WTC11 (cell line): ENCODE results near the gene RASD1. TPM values are rescaled to one million over a fixed set of nuclear protein-coding genes. Genes with fewer than 3 reads are reported as not detected.

ENCODE experiments used
- ATAC-seq: fragments of 200-7000 bp; cut with Tn5 transposase; 2 replicates; pipeline ENCODE4 v1.10.0; 2021; ENCODE audit warnings: mild to moderate bottlenecking, moderate library complexity
- Bru-seq: library from RNA; stranded (reverse); fragments of 400-500 nt; gene quantifications from one replicate; lab custom pipeline; 2021; lab: Mats Ljungman, UMichigan
- CTCF ChIA-PET: fragments of 300-600 bp; sonication (Branson Sonifier 250); formaldehyde crosslinking; loops from one replicate; lab custom pipeline; 2021; ENCODE audit warnings: antibody characterized with exemption; lab: Charles Lee
- POLR2A ChIA-PET: fragments of 350-600 bp; sonication (Branson Sonifier 250); formaldehyde crosslinking; loops from one replicate; lab custom pipeline; 2021; ENCODE audit warnings: antibody characterized with exemption; lab: Charles Lee
- DNase-seq: peaks from one replicate; pipeline ENCODE4 v3.0.0; 2021; ENCODE audit warnings: low spot score
- H3K27ac Mint-ChIP-seq: 2 replicates; pipeline ENCODE4 v1.8.0; 2021; ENCODE audit warnings: mixed read lengths
- H3K27me3 Mint-ChIP-seq: 2 replicates; pipeline ENCODE4 v1.8.0; 2021; ENCODE audit warnings: low read depth, mild to moderate bottlenecking, moderate library complexity, mixed read lengths
- H3K36me3 Mint-ChIP-seq: 2 replicates; pipeline ENCODE4 v1.8.0; 2021; ENCODE audit warnings: mixed read lengths
- H3K4me1 Mint-ChIP-seq: 2 replicates; pipeline ENCODE4 v1.8.0; 2022; ENCODE audit warnings: mixed read lengths
- H3K4me3 Mint-ChIP-seq: 2 replicates; pipeline ENCODE4 v1.8.0; 2021; ENCODE audit warnings: mild to moderate bottlenecking, moderate library complexity, mixed read lengths
- H3K9me3 Mint-ChIP-seq: 2 replicates; pipeline ENCODE4 v1.8.0; 2021; ENCODE audit warnings: mixed read lengths
- AR ChIP-seq: fragments of 250-450 bp; sonication (Bioruptor Pico); IDR thresholded peaks from 2 replicates; pipeline ENCODE4 v1.9.0; 2021; ENCODE audit warnings: mild to moderate bottlenecking
- ATF2 ChIP-seq: sonication (generic); formaldehyde crosslinking; IDR thresholded peaks from 2 replicates; pipeline ENCODE4 v1.8.1; 2022; ENCODE audit warnings: low read depth, missing genetic modification reagents, borderline replicate concordance
- ATF6 ChIP-seq: sonication (generic); formaldehyde crosslinking; IDR thresholded peaks from 2 replicates; pipeline ENCODE4 v1.8.1; 2023; ENCODE audit warnings: mild to moderate bottlenecking, missing genetic modification reagents
- E2F1 ChIP-seq: sonication (generic); formaldehyde crosslinking; IDR thresholded peaks from 2 replicates; pipeline ENCODE4 v1.8.0; 2022; ENCODE audit warnings: mild to moderate bottlenecking, missing genetic modification reagents
- ELF4 ChIP-seq: sonication (generic); formaldehyde crosslinking; IDR thresholded peaks from 2 replicates; pipeline ENCODE4 v1.8.1; 2022; ENCODE audit warnings: low read depth, mild to moderate bottlenecking, moderate library complexity, missing genetic modification reagents
- ERG ChIP-seq: fragments of 250-450 bp; sonication (Bioruptor Pico); IDR thresholded peaks from 2 replicates; pipeline ENCODE4 v1.8.0; 2021; ENCODE audit warnings: mild to moderate bottlenecking
- ESRRA ChIP-seq: sonication (generic); formaldehyde crosslinking; IDR thresholded peaks from 2 replicates; pipeline ENCODE4 v1.8.1; 2022; ENCODE audit warnings: mild to moderate bottlenecking, missing genetic modification reagents, borderline replicate concordance
- FOXP4 ChIP-seq: sonication (generic); formaldehyde crosslinking; IDR thresholded peaks from 2 replicates; pipeline ENCODE4 v1.8.0; 2022; ENCODE audit warnings: mild to moderate bottlenecking, missing genetic modification reagents
- HMGXB4 ChIP-seq: sonication (generic); formaldehyde crosslinking; IDR thresholded peaks from 2 replicates; pipeline ENCODE4 v1.8.1; 2023; ENCODE audit warnings: mild to moderate bottlenecking, moderate library complexity, missing genetic modification reagents
- NFE2L1 ChIP-seq: sonication (generic); formaldehyde crosslinking; IDR thresholded peaks from 2 replicates; pipeline ENCODE4 v1.8.1; 2023; ENCODE audit warnings: missing genetic modification reagents
- NR2C2 ChIP-seq: sonication (generic); formaldehyde crosslinking; IDR thresholded peaks from 2 replicates; pipeline ENCODE4 v1.8.0; 2022; ENCODE audit warnings: mild to moderate bottlenecking, missing genetic modification reagents
- PRRX2 ChIP-seq: fragments of 250-450 bp; sonication (Bioruptor Pico); IDR thresholded peaks from 2 replicates; pipeline ENCODE4 v1.8.0; 2021; ENCODE audit warnings: mild to moderate bottlenecking
- RELA ChIP-seq: sonication (generic); formaldehyde crosslinking; IDR thresholded peaks from 2 replicates; pipeline ENCODE4 v1.8.1; 2022; ENCODE audit warnings: missing genetic modification reagents, mild to moderate bottlenecking, borderline replicate concordance
- SMAD4 ChIP-seq: sonication (generic); formaldehyde crosslinking; IDR thresholded peaks from 2 replicates; pipeline ENCODE4 v1.8.0; 2022; ENCODE audit warnings: mild to moderate bottlenecking, missing genetic modification reagents
- SP1 ChIP-seq: sonication (generic); formaldehyde crosslinking; conservative IDR thresholded peaks from 2 replicates; pipeline ENCODE4 v1.8.1; 2022; ENCODE audit warnings: missing genetic modification reagents
- TCF7 ChIP-seq: sonication (generic); formaldehyde crosslinking; IDR thresholded peaks from 2 replicates; pipeline ENCODE4 v1.8.0; 2022; ENCODE audit warnings: mild to moderate bottlenecking, low read depth, missing genetic modification reagents, moderate library complexity
- TP53 ChIP-seq: sonication (generic); formaldehyde crosslinking; IDR thresholded peaks from 2 replicates; pipeline ENCODE4 v1.8.1; 2023; ENCODE audit warnings: mild to moderate bottlenecking, missing genetic modification reagents
- ZBTB21 ChIP-seq: sonication (generic); formaldehyde crosslinking; IDR thresholded peaks from 2 replicates; pipeline ENCODE4 v1.8.1; 2023; ENCODE audit warnings: mild to moderate bottlenecking, missing genetic modification reagents, borderline replicate concordance
- ZMAT4 ChIP-seq: fragments of 250-450 bp; sonication (Bioruptor Pico); IDR thresholded peaks from 2 replicates; pipeline ENCODE4 v1.9.0; 2021; ENCODE audit warnings: mild to moderate bottlenecking
- ZNF219 ChIP-seq: sonication (generic); formaldehyde crosslinking; IDR thresholded peaks from 2 replicates; pipeline ENCODE4 v1.8.0; 2023; ENCODE audit warnings: missing genetic modification reagents, mild to moderate bottlenecking, borderline replicate concordance
- ZNF263 ChIP-seq: sonication (generic); formaldehyde crosslinking; IDR thresholded peaks from 2 replicates; pipeline ENCODE4 v1.8.1; 2022; ENCODE audit warnings: low read depth, mild to moderate bottlenecking, moderate library complexity, missing genetic modification reagents
- long read RNA-seq, 3 experiments: library from RNA in 1 of 3; library from capped mRNA in 1 of 3; library from polyadenylated mRNA in 1 of 3; unstranded in 2 of 3; stranded (forward) in 1 of 3; transcript quantifications; one replicate each; pipeline ENCODE4 v2.0.0, GENCODE V29; 2021
- total RNA-seq: library from RNA; stranded (reverse); gene quantifications from 3 replicates; pipeline ENCODE4 v1.2.3, GENCODE V29; 2021

The RASD1 gene
- total RNA-seq, result 5.1 to 5.3 TPM (median 5.2 TPM) in 3 replicates
- Bru-seq, nascent RNA, result percentile 60 among the genes with signal in this experiment
- long read RNA-seq, experiment 1, transcript RASD1-201 (2 exons, 1,746 nt), result major isoform, 18 of 18 reads
- long read RNA-seq, experiment 1, partial matches to known transcripts, result 0 of 18 reads
- long read RNA-seq, experiment 1, other reads (novel, unspliced or antisense), result 0 of 18 reads
- long read RNA-seq, experiment 2, transcript RASD1-201 (2 exons, 1,746 nt), result major isoform, 7 of 8 reads
- long read RNA-seq, experiment 2, partial matches to known transcripts, result 0 of 8 reads
- long read RNA-seq, experiment 2, other reads (novel, unspliced or antisense), result 1 of 8 reads
- long read RNA-seq, experiment 3, result 0 reads

- Mint-ChIP-seq H3K36me3 (peaks cover 6% of the 10 kb centered on the region), H3K4me1 (peaks cover 41% of the 10 kb centered on the region), H3K27me3 (peaks cover 29% of the 10 kb centered on the region), H3K9me3 (no peaks in the 10 kb centered on the region), H3K4me3 (peak within 1 kb of the TSS; percentile 81), H3K27ac (no peak within 1 kb of the TSS)
- peak; percentile 82 for DNase-seq
- POLR2A ChIA-PET, result interaction anchor here (0.5 to 2.1 kb wide), 31 partner anchors 11 to 381 kb away, joined by 3 to 7 read pairs (median 3); partner anchors contain the start of gene PEMT
- CTCF ChIA-PET, result interaction anchor here (0.6 to 3.9 kb wide), 95 partner anchors 10 to 537 kb away, joined by 3 to 108 read pairs (median 5); partner anchors contain the start of genes COPS3, DRC3, PEMT and SREBF1
- ATAC-seq, result peak; percentile 75
- TF ChIP-seq HMGXB4 (CRISPR knock-in tag), result 0 out of 2 replicates have a peak, but pooled peaks have one; percentile 61
- TF ChIP-seq SP1, result peak; percentile 61; the same call in 1 of the 2 replicates
- TF ChIP-seq NFE2L1 (CRISPR knock-in tag), result peak; percentile 69
- no peak for TF ChIP-seq E2F1 (CRISPR knock-in tag)
- TF ChIP-seq ATF2 (CRISPR knock-in tag), result no peak
- no peak for TF ChIP-seq SMAD4 (CRISPR knock-in tag)
- no peak for TF ChIP-seq AR (CRISPR knock-in tag)
- TF ChIP-seq RELA (CRISPR knock-in tag), result no peak
- peak; percentile 6; the same call in 1 of the 2 replicates for TF ChIP-seq FOXP4 (CRISPR knock-in tag)
- TF ChIP-seq ESRRA (CRISPR knock-in tag), result no peak
- 0 out of 2 replicates have a peak, but pooled peaks have one; percentile 34 for TF ChIP-seq ZBTB21
- no peak for TF ChIP-seq PRRX2 (CRISPR knock-in tag)
- TF ChIP-seq TP53 (CRISPR knock-in tag), result peak; percentile 5; the same call in 1 of the 2 replicates
- no peak; the same call in 1 of the 2 replicates for TF ChIP-seq ZNF263 (CRISPR knock-in tag)
- TF ChIP-seq TCF7, result 0 out of 2 replicates have a peak, but pooled peaks have one; percentile 77
- TF ChIP-seq ZMAT4 (CRISPR knock-in tag), result no peak
- TF ChIP-seq ELF4, result no peak
- no peak for TF ChIP-seq ATF6 (CRISPR knock-in tag)
- no peak for TF ChIP-seq ERG (CRISPR knock-in tag)
- no peak for TF ChIP-seq ZNF219 (CRISPR knock-in tag)
- TF ChIP-seq NR2C2 (CRISPR knock-in tag), result no peak
Observed at GRCh38 chr17:17496189-17497064, at the start of gene RASD1. Gene RASD1 (minus strand): TSS chr17:17496395. CDS start chr17:17496181, 214 bp downstream.
